Kidney epithelial cell (primary cell): ENCODE data around the gene SIGLEC11. TPM values are rescaled to one million over a fixed set of nuclear protein-coding genes. Genes with fewer than 3 reads are reported as not detected.

Experiments used
- DNase-seq: peaks from one replicate; pipeline ENCODE4 v3.0.0-alpha.2; 2010; ENCODE audit warnings: low read depth
- H3K27me3 ChIP-seq: 2 replicates; pipeline ENCODE4 v1.6.0; 2011; ENCODE audit warnings: low read length; ENCODE audit not compliant: control insufficient read depth, insufficient read depth
- H3K36me3 ChIP-seq: 2 replicates; pipeline ENCODE4 v1.5.1; 2011; ENCODE audit warnings: low read length; ENCODE audit not compliant: control insufficient read depth, insufficient read depth
- H3K4me3 ChIP-seq: 2 replicates; pipeline ENCODE4 v1.5.1; 2011; ENCODE audit warnings: low read depth, mild to moderate bottlenecking, control low read depth, low read length
- CTCF ChIP-seq: IDR thresholded peaks from 2 replicates; pipeline ENCODE4 v1.5.1; 2011; ENCODE audit warnings: mild to moderate bottlenecking, moderate library complexity, low read length, control low read depth, inconsistent platforms; ENCODE audit not compliant: insufficient read depth, poor library complexity, severe bottlenecking
- total RNA-seq: library from RNA; depleted of rRNA; stranded (reverse); fragments of >200 nt; gene quantifications from 2 replicates; pipeline ENCODE4 v1.2.3, GENCODE V29; 2015

Gene SIGLEC11
- total RNA-seq, 1 donor from 2014 or later: not detected

DNA sequence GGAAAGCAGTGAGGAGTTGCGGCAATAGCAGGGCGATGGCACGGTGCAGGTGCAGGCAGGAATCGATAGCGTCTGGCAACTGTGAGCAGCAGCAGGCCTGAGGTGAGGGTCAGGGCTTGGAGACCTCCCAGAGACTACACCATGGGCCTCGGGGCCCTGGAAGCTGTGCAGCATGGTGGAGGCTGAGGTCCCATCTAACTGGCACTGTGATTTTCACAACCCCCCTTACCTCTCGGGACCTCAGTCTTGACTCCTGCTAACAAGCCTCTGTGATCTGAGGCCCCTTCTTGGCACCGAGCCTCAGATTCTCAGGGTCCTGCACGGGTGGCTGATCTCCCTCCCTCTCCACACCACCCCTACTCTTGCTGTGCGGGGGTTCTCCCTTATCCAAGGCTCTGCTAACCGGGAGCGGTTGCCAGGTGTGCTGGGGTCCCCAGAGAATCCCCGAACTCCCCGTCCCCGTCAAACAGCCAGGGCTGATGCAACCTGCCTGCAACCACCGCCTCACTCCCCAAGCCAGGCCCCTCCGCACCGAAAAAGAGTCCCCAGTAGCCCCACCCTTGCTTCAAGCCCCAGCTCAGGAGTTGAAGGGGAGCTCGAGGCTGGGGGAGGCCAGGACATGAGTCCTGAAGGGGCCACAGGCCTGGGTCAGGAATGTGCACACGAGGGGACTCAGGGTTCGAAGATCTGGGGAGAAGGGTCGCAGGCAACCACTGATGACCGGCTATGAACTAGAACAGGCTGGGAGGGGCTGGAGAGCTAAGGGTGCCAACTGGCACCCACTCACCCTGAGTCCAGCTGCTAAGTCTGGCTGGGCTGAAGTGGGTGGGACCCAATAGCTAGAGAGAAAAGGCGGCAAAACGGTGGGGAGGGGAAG, 36.7 kb downstream of the SIGLEC11 start:
- DNase-seq: no peak
- Histone ChIP-seq H3K27me3 (no peaks in the 10 kb centered on the region), H3K4me3 (no peak overlapping the region), H3K36me3 (peaks cover 5% of the 10 kb centered on the region)
- TF ChIP-seq CTCF: no peak

GRCh38 chr19:49923055-49924003, 37.6 kb downstream of the SIGLEC11 start:
- TF ChIP-seq CTCF: no peak
- no peak for DNase-seq
- peaks cover 5% of the 10 kb centered on the region for H3K36me3 ChIP-seq
- no peaks in the 10 kb centered on the region for H3K27me3 ChIP-seq
- no peak overlapping the region for H3K4me3 ChIP-seq

- H3K27me3 ChIP-seq: no peaks in the 10 kb centered on the region
- peaks cover 3% of the 10 kb centered on the region for H3K36me3 ChIP-seq
- peak; percentile 34 for DNase-seq
- no peak overlapping the region for H3K4me3 ChIP-seq
- TF ChIP-seq CTCF: no peak
Observed at GRCh38 chr19:49921871-49922795, 38.8 kb downstream of the SIGLEC11 start.

GRCh38 chr19:49920624-49921363, 40.2 kb downstream of the SIGLEC11 start:
- TF ChIP-seq CTCF: no peak
- Histone ChIP-seq H3K36me3 (peaks cover 3% of the 10 kb centered on the region), H3K27me3 (no peaks in the 10 kb centered on the region), H3K4me3 (no peak overlapping the region)
- DNase-seq: no peak

DNA sequence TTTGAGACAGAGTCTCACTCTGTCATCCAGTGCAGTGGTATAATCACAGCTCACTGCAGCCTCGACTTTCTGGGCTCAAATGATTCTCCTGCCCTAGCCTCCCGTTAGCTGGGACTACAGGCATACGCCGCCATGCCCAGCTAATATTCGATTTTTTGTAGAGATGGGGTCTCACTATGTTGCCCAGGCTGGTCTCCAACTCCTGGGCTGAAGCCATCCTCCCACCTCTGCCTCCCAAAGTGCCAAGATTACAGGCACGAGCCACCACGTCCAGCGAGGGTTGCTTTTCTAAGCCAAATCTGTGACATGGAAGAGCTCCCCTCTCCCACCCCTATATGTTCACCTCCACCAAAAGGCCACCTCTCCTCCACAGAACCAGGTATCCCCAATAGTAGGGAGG, 42.9 kb downstream of the SIGLEC11 start:
- no peak overlapping the region for H3K4me3 ChIP-seq
- no peak for DNase-seq
- no peak for TF ChIP-seq CTCF
- H3K36me3 ChIP-seq: peaks cover 4% of the 10 kb centered on the region
- no peaks in the 10 kb centered on the region for H3K27me3 ChIP-seq
